IMR-90 (cell line): ENCODE data around the gene PHKB. TPM values are rescaled to one million over a fixed set of nuclear protein-coding genes. Genes with fewer than 3 reads are reported as not detected.

Source experiments
- ATAC-seq: fragments of 200-7000 bp; cut with Tn5 transposase; 2 replicates; pipeline ENCODE4 v1.9.1; 2020; ENCODE audit warnings: low read depth, mild to moderate bottlenecking, moderate library complexity
- BruUV-seq: library from RNA; stranded (reverse); fragments of 400-500 nt; replicated peaks from 2 replicates; lab custom pipeline; 2021; lab: Mats Ljungman, UMichigan
- CTCF ChIA-PET: fragments of 300-600 bp; formaldehyde crosslinking; extraction: SDS; loops from one replicate; lab custom pipeline; 2021; ENCODE audit warnings: antibody characterized with exemption; lab: Yijun Ruan, JAX
- POLR2A ChIA-PET: fragments of 300-600 bp; sonication (Branson Sonifier 250); formaldehyde crosslinking; loops from one replicate; lab custom pipeline; 2022; ENCODE audit warnings: antibody characterized with exemption; ENCODE audit not compliant: unreplicated experiment; lab: Charles Lee
- DNase-seq: peaks from one replicate; pipeline ENCODE4 v3.0.0; 2013
- H2AFZ ChIP-seq: replicated peaks from 2 replicates; pipeline ENCODE3; 2013; ENCODE audit warnings: low read length, mild to moderate bottlenecking; ENCODE audit not compliant: poor library complexity
- H2AK5ac ChIP-seq: 2 replicates; pipeline ENCODE4 v1.6.1; 2013; ENCODE audit warnings: low read depth, low read length, inconsistent platforms
- H2AK9ac ChIP-seq: replicated peaks from 2 replicates; pipeline ENCODE3; 2013; ENCODE audit warnings: mild to moderate bottlenecking, low read depth, low read length, moderate library complexity; ENCODE audit not compliant: poor library complexity
- H2BK120ac ChIP-seq: 2 replicates; pipeline ENCODE4 v1.6.1; 2013; ENCODE audit warnings: low read depth, low read length, inconsistent platforms
- H2BK15ac ChIP-seq: 3 replicates; pipeline ENCODE4 v1.6.1; 2013; ENCODE audit warnings: low read depth, low read length, inconsistent platforms
- H2BK20ac ChIP-seq: 2 replicates; pipeline ENCODE4 v1.6.1; 2013; ENCODE audit warnings: low read depth, mild to moderate bottlenecking, inconsistent platforms, low read length, moderate library complexity
- H2BK5ac ChIP-seq: 2 replicates; pipeline ENCODE4 v1.6.1; 2013; ENCODE audit warnings: mild to moderate bottlenecking, low read depth, low read length, inconsistent platforms; ENCODE audit not compliant: poor library complexity, severe bottlenecking
- H3K14ac ChIP-seq: replicated peaks from 2 replicates; pipeline ENCODE4 v1.6.1; 2013; ENCODE audit warnings: low read depth, low read length, inconsistent platforms
- H3K18ac ChIP-seq: 2 replicates; pipeline ENCODE4 v1.6.1; 2013; ENCODE audit warnings: low read depth, low read length, control low read depth
- H3K23ac ChIP-seq: 2 replicates; pipeline ENCODE4 v1.6.1; 2013; ENCODE audit warnings: low read depth, low read length, inconsistent platforms
- H3K27ac ChIP-seq: 2 replicates; pipeline ENCODE4 v1.5.1; 2013; ENCODE audit warnings: mild to moderate bottlenecking, control low read depth, low read length; ENCODE audit not compliant: insufficient read depth
- H3K27me3 ChIP-seq: 2 replicates; pipeline ENCODE4 v1.6.1; 2013; ENCODE audit warnings: low read length; ENCODE audit not compliant: control insufficient read depth, insufficient read depth
- H3K36me3 ChIP-seq: 2 replicates; pipeline ENCODE4 v1.6.1; 2013; ENCODE audit warnings: low read length, mixed read lengths; ENCODE audit not compliant: control insufficient read depth, insufficient read depth
- H3K4ac ChIP-seq: 2 replicates; pipeline ENCODE4 v1.6.1; 2013; ENCODE audit warnings: low read depth, low read length, inconsistent platforms
- H3K4me1 ChIP-seq: 2 replicates; pipeline ENCODE4 v1.6.1; 2013; ENCODE audit warnings: low read length, mixed read lengths; ENCODE audit not compliant: control insufficient read depth, insufficient read depth
- H3K4me2 ChIP-seq: 2 replicates; pipeline ENCODE4 v1.6.1; 2013; ENCODE audit warnings: low read depth, mild to moderate bottlenecking, control low read depth, low read length, moderate library complexity
- H3K4me3 ChIP-seq: 2 replicates; pipeline ENCODE4 v1.5.1; 2013; ENCODE audit warnings: low read depth, mild to moderate bottlenecking, control low read depth, low read length, moderate library complexity; ENCODE audit not compliant: insufficient read depth
- H3K56ac ChIP-seq: 2 replicates; pipeline ENCODE4 v1.6.1; 2013; ENCODE audit warnings: low read length, inconsistent platforms; ENCODE audit not compliant: insufficient read depth; ENCODE audit errors: extremely low read depth
- H3K79me1 ChIP-seq, 2 experiments: 2 replicates each; pipeline ENCODE4 v1.6.1; 2013; ENCODE audit warnings: low read length in 2 of 2, inconsistent platforms in 1 of 2, low read depth in 1 of 2
- H3K9ac ChIP-seq: 2 replicates; pipeline ENCODE4 v1.6.1; 2013; ENCODE audit warnings: low read depth, low read length, control low read depth
- H3K9me1 ChIP-seq: 2 replicates; pipeline ENCODE4 v1.6.1; 2013; ENCODE audit warnings: low read length, inconsistent platforms; ENCODE audit not compliant: insufficient read depth
- H3K9me3 ChIP-seq: 2 replicates; pipeline ENCODE4 v1.6.1; 2013; ENCODE audit warnings: low read length; ENCODE audit not compliant: control insufficient read depth, insufficient read depth
- H4K20me1 ChIP-seq: 2 replicates; pipeline ENCODE4 v1.6.1; 2013; ENCODE audit warnings: low read length, inconsistent platforms; ENCODE audit not compliant: insufficient read depth
- H4K5ac ChIP-seq: 2 replicates; pipeline ENCODE4 v1.6.1; 2013; ENCODE audit warnings: mild to moderate bottlenecking, low read depth, low read length, control low read depth
- H4K8ac ChIP-seq, 2 experiments: 2 replicates each; pipeline ENCODE4 v1.6.1; 2013; ENCODE audit warnings: low read depth in 2 of 2, low read length in 2 of 2, control low read depth in 1 of 2, inconsistent platforms in 1 of 2
- H4K91ac ChIP-seq: 2 replicates; pipeline ENCODE4 v1.6.1; 2013; ENCODE audit warnings: low read depth, low read length, inconsistent platforms; ENCODE audit not compliant: insufficient read depth
- BHLHE40 ChIP-seq: fragments of 150-350 bp; IDR thresholded peaks from 2 replicates; pipeline ENCODE4 v1.6.1; 2016; ENCODE audit warnings: mild to moderate bottlenecking, low read depth, low read length
- CHD1 ChIP-seq: IDR thresholded peaks from 2 replicates; pipeline ENCODE4 v1.6.1; 2012; ENCODE audit warnings: low read depth, low read length, improper control_type of control experiment
- CTCF ChIP-seq: conservative IDR thresholded peaks from 2 replicates; pipeline ENCODE4 v1.5.1; 2012; ENCODE audit warnings: mild to moderate bottlenecking, low read depth, low read length, improper control_type of control experiment
- ELK1 ChIP-seq: fragments of 150-350 bp; IDR thresholded peaks from 2 replicates; pipeline ENCODE4 v1.6.1; 2016; ENCODE audit warnings: low read depth, mild to moderate bottlenecking, low read length, moderate library complexity, borderline replicate concordance
- FOS ChIP-seq: fragments of 150-350 bp; IDR thresholded peaks from 2 replicates; pipeline ENCODE4 v1.6.1; 2016; ENCODE audit warnings: low read depth, low read length
- MAFK ChIP-seq: IDR thresholded peaks from 2 replicates; pipeline ENCODE4 v1.6.1; 2012; ENCODE audit warnings: low read depth, low read length, improper control_type of control experiment
- MAZ ChIP-seq: IDR thresholded peaks from 2 replicates; pipeline ENCODE4 v1.6.1; 2012; ENCODE audit warnings: low read depth, mild to moderate bottlenecking, low read length, improper control_type of control experiment, moderate library complexity, borderline replicate concordance
- NFE2L2 ChIP-seq: fragments of 150-350 bp; IDR thresholded peaks from 2 replicates; pipeline ENCODE4 v1.6.1; 2016; ENCODE audit warnings: low read depth, mild to moderate bottlenecking, low read length
- POLR2A ChIP-seq: IDR thresholded peaks from 2 replicates; pipeline ENCODE4 v1.6.1; 2012; ENCODE audit warnings: mild to moderate bottlenecking, low read depth, low read length
- RAD21 ChIP-seq: IDR thresholded peaks from 2 replicates; pipeline ENCODE4 v1.6.1; 2012; ENCODE audit warnings: low read length, improper control_type of control experiment
- RCOR1 ChIP-seq: IDR thresholded peaks from 2 replicates; pipeline ENCODE4 v1.6.1; 2012; ENCODE audit warnings: mild to moderate bottlenecking, low read length, improper control_type of control experiment; ENCODE audit not compliant: insufficient replicate concordance
- RFX5 ChIP-seq: IDR thresholded peaks from 2 replicates; pipeline ENCODE4 v1.8.0; 2012; ENCODE audit warnings: low read depth, mild to moderate bottlenecking, low read length, moderate library complexity
- SMC3 ChIP-seq: fragments of 150-350 bp; IDR thresholded peaks from 2 replicates; pipeline ENCODE4 v1.6.1; 2016; ENCODE audit warnings: low read depth, mild to moderate bottlenecking, antibody characterized with exemption, low read length, moderate library complexity
- WGBS, 2 experiments: methylation state at CpG; one replicate each; pipeline versions ENCODE4 v1.1.5 to v1.1.7; 2013; ENCODE audit warnings: missing lambda C conversion rate in 2 of 2; ENCODE audit not compliant: insufficient read length in 1 of 2; ENCODE audit errors: extremely low coverage in 2 of 2; 5-methylcytosine and 5-hydroxymethylcytosine counted together
- dilution Hi-C: fragments of 300-500 bp; cut with HindIII; formaldehyde crosslinking; loops from one replicate; pipeline ENCODE4 v1.14.3; 2018; ENCODE audit warnings: low sequenced_read_pairs; ENCODE audit not compliant: unreplicated experiment
- in situ Hi-C: fragments of 300-500 bp; cut with MboI; formaldehyde crosslinking; loops from 3 replicates; pipeline ENCODE4 v1.14.3; 2019; ENCODE audit warnings: low sequenced_read_pairs, inconsistent platforms, mixed read lengths
- intact Hi-C: fragments of 100-400 bp; cut with micrococcal nuclease; formaldehyde crosslinking; loops from 2 replicates; pipeline ENCODE4 v1.10.0; 2022
- polyA plus RNA-seq, 3 experiments: library from polyadenylated mRNA; depleted of rRNA; stranded (reverse); fragments of >200 nt; gene quantifications; 2 replicates each; pipeline ENCODE4 v1.2.3, GENCODE V29; 2012; ENCODE audit warnings: low replicate concordance in 1 of 3
- total RNA-seq: library from RNA; depleted of rRNA; stranded (reverse); fragments of >200 nt; gene quantifications from 2 replicates; pipeline ENCODE4 v1.2.3, GENCODE V29; 2012
- TF ChIP-seq, protein P1 (sequence below): fragments of 150-350 bp; IDR thresholded peaks from 2 replicates; pipeline ENCODE4 v1.6.1; 2017; ENCODE audit warnings: mild to moderate bottlenecking, antibody characterized with exemption, low read length, low read depth

PHKB gene
- total and polyA plus RNA-seq, 2 of the 4 experiments (the other 2 are of a cell fraction): 24.2 to 58.6 TPM

DNA sequence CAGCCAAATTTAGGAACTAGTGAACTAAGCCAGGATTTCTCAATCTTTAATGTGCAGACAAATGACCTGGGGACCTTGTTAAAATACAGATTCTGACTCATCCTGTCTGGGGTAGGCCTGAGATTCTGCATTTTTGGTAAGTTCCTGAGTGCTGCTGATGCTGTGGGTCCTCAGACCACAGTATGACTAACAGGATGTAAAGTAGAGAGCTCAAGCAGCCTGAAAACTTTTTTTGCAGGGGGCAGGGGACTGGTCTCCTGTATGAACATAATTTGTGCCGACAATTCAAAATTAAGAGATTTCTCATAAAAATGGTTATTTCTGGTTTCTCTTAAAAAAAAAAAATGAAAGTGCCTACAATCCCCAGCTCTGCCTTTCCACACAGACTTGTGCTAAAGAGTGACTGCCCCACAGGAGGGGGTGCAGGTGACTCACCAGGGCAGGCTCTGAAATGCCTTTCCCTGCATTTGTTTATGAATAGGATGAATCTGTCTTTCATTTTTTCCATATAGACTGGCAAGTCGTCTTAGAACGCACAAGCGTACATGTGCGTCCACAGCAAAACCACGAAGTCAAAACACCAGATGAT lies 271.5 kb downstream of the PHKB start:
- peak overlapping the region; percentile 17; the same call in 1 of the 2 replicates for H2BK120ac ChIP-seq
- ChIA-PET POLR2A (no interaction called here), CTCF (interaction anchor here (0.6 to 1.0 kb wide), 2 partner anchors 425 to 1738 kb away, joined by 4 read pairs; no protein-coding TSS in a partner anchor)
- H3K36me3 ChIP-seq: no peaks in the 10 kb centered on the region
- WGBS, 2 experiments: no CpG with 5 or more reads among the region's 6 CpGs
- peaks cover 12% of the 10 kb centered on the region for H3K4me1 ChIP-seq
- intact Hi-C loops (loop anchor here (5.0 to 10.0 kb wide), 4 partner anchors 268 to 590 kb away; partner anchors contain the start of genes ITFG1, NETO2 and PHKB), in situ Hi-C loops (loop anchor here (25.0 kb wide), 1 partner anchor 430 kb away; the partner anchor contains the start of gene ABCC12), dilution Hi-C loops (no loop called here)
- no peaks in the 10 kb centered on the region for H3K79me1 ChIP-seq
- DNase-seq (peak; percentile 99), ATAC-seq (peak; percentile 66)
- H3K56ac ChIP-seq: peak overlapping the region; percentile 31; the same call in 1 of the 2 replicates
- H3K9ac ChIP-seq: no peak overlapping the region
- H3K9me1 ChIP-seq: peaks cover 9% of the 10 kb centered on the region
- H4K8ac ChIP-seq: 0 out of 4 replicates have a peak overlapping the region, but pooled peaks of 1 of the 2 experiments have one; percentile 0
- no peaks in the 10 kb centered on the region for H3K9me3 ChIP-seq
- H2BK20ac ChIP-seq: no peak overlapping the region
- peak overlapping the region; percentile 67 for H2AFZ ChIP-seq
- peak overlapping the region; percentile 73 for H3K4me2 ChIP-seq
- no peak overlapping the region for H2AK5ac ChIP-seq
- no peak overlapping the region for H4K91ac ChIP-seq
- H2AK9ac ChIP-seq: peak overlapping the region; percentile 30
- no peak overlapping the region for H4K5ac ChIP-seq
- no peaks in the 10 kb centered on the region; the same call in 1 of the 2 replicates for H4K20me1 ChIP-seq
- H2BK15ac ChIP-seq: no peak overlapping the region
- peak overlapping the region; percentile 96 for H2BK5ac ChIP-seq
- 0 out of 2 replicates have a peak overlapping the region, but pooled peaks have one; percentile 4 for H3K4ac ChIP-seq
- H3K14ac ChIP-seq: no peak overlapping the region
- no TSS peak for BruUV-seq
- peak overlapping the region; percentile 13; the same call in 1 of the 2 replicates for H3K18ac ChIP-seq
- H3K23ac ChIP-seq: no peak overlapping the region
- H3K4me3 ChIP-seq: no peak overlapping the region
- no peaks in the 10 kb centered on the region for H3K27me3 ChIP-seq
- peak overlapping the region; percentile 76; the same call in 1 of the 2 replicates for H3K27ac ChIP-seq
- TF ChIP-seq CTCF (no peak), SMC3 (peak; percentile 25; the same call in 1 of the 2 replicates), POLR2A (no peak), RAD21 (no peak), RCOR1 (peak; percentile 17), MAFK (no peak; the same call in 1 of the 2 replicates), RFX5 (no peak), BHLHE40 (peak; percentile 81), CHD1 (no peak), MAZ (peak; percentile 78), FOS (peak; percentile 88), NFE2L2 (0 out of 2 replicates have a peak, but pooled peaks have one; percentile 22), ELK1 (no peak)
- TF ChIP-seq, protein P1, sequence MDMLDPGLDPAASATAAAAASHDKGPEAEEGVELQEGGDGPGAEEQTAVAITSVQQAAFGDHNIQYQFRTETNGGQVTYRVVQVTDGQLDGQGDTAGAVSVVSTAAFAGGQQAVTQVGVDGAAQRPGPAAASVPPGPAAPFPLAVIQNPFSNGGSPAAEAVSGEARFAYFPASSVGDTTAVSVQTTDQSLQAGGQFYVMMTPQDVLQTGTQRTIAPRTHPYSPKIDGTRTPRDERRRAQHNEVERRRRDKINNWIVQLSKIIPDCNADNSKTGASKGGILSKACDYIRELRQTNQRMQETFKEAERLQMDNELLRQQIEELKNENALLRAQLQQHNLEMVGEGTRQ: no peak
